T-cell (primary cell): ENCODE data around the gene KERA. TPM values are rescaled to one million over a fixed set of nuclear protein-coding genes. Genes with fewer than 3 reads are reported as not detected.

ENCODE experiments used
- ATAC-seq, 4 experiments: fragments of 200-7000 bp in 3 of 4; fragments of 150-1000 bp in 1 of 4; cut with Tn5 transposase; replicated peaks in 1 of 4; 1 replicate in 3 of 4; 2 replicates in 1 of 4; pipeline ENCODE4 v1.10.0; 2021; ENCODE audit warnings: moderate library complexity in 3 of 4, mild to moderate bottlenecking in 2 of 4, moderate number of reproducible peaks in 1 of 4
- CTCF ChIA-PET, 2 donors: fragments of 300-600 bp; sonication (Branson Sonifier 250); formaldehyde crosslinking; loops; one replicate each; lab custom pipeline; 2022; ENCODE audit warnings: antibody characterized with exemption in 2 of 2; lab: Charles Lee
- POLR2A ChIA-PET, 2 donors: fragments of 300-600 bp; sonication (Branson Sonifier 250); formaldehyde crosslinking; loops; one replicate each; lab custom pipeline; 2022; ENCODE audit warnings: antibody characterized with exemption in 2 of 2; lab: Charles Lee
- DNase-seq, 35 experiments: peaks; one replicate each; pipeline versions ENCODE4 v3.0.0 to v3.0.0-alpha.2; 2013 to 2023
- H3K27ac ChIP-seq: one replicate; pipeline ENCODE4 v1.5.1; 2013; ENCODE audit warnings: low read length
- H3K27me3 ChIP-seq, 2 experiments: replicated peaks in 1 of 2; 1 replicate in 1 of 2; 2 replicates in 1 of 2; pipeline versions ENCODE4 v1.6.1 to v1.7.0; 2013; ENCODE audit warnings: low read length in 1 of 2, mixed read lengths in 1 of 2; ENCODE audit not compliant: control insufficient read depth in 2 of 2, insufficient read depth in 2 of 2; ENCODE audit errors: extremely low read depth in 1 of 2
- H3K36me3 ChIP-seq, 2 donors: 1 replicate in 1 of 2; 2 replicates in 1 of 2; pipeline versions ENCODE4 v1.6.1 to v1.7.0; 2013; ENCODE audit warnings: low read length in 1 of 2; ENCODE audit not compliant: control insufficient read depth in 2 of 2, insufficient read depth in 1 of 2; ENCODE audit errors: extremely low read depth in 1 of 2
- H3K4me1 ChIP-seq, 2 experiments: 1 replicate in 1 of 2; 2 replicates in 1 of 2; pipeline versions ENCODE4 v1.6.1 to v1.7.0; 2013; ENCODE audit warnings: low read length in 2 of 2, mixed read lengths in 1 of 2; ENCODE audit not compliant: insufficient read depth in 2 of 2, control insufficient read depth in 1 of 2; ENCODE audit errors: extremely low read depth in 1 of 2
- H3K4me3 ChIP-seq, 2 donors: 1 replicate in 1 of 2; 2 replicates in 1 of 2; pipeline versions ENCODE4 v1.5.1 to v1.7.0; 2013; ENCODE audit warnings: mild to moderate bottlenecking in 2 of 2, low read length in 1 of 2, moderate library complexity in 1 of 2; ENCODE audit not compliant: control insufficient read depth in 1 of 2; ENCODE audit errors: extremely low read depth in 1 of 2
- H3K9me3 ChIP-seq: 2 replicates; pipeline ENCODE4 v1.7.0; 2013
- H3K27ac Mint-ChIP-seq, 2 donors: one replicate each; pipeline ENCODE4 v1.8.0; 2020 to 2021; ENCODE audit warnings: mild to moderate bottlenecking in 2 of 2, mixed read lengths in 2 of 2
- H3K27me3 Mint-ChIP-seq, 2 donors: one replicate each; pipeline ENCODE4 v1.8.0; 2021 to 2022; ENCODE audit warnings: mixed read lengths in 2 of 2
- H3K36me3 Mint-ChIP-seq: one replicate; pipeline ENCODE4 v1.8.0; 2021; ENCODE audit warnings: mixed read lengths
- H3K4me1 Mint-ChIP-seq, 3 donors: one replicate each; pipeline ENCODE4 v1.8.0; 2020 to 2022; ENCODE audit warnings: mixed read lengths in 3 of 3, mild to moderate bottlenecking in 1 of 3
- H3K4me3 Mint-ChIP-seq, 3 donors: one replicate each; pipeline ENCODE4 v1.8.0; 2020 to 2022; ENCODE audit warnings: mild to moderate bottlenecking in 3 of 3, mixed read lengths in 3 of 3, moderate library complexity in 3 of 3
- H3K9me3 Mint-ChIP-seq, 3 donors: one replicate each; pipeline ENCODE4 v1.8.0; 2020 to 2022; ENCODE audit warnings: mixed read lengths in 3 of 3
- WGBS: methylation state at CpG from one replicate; pipeline ENCODE4 v1.1.5; 2013; ENCODE audit warnings: missing lambda C conversion rate; ENCODE audit not compliant: insufficient coverage; 5-methylcytosine and 5-hydroxymethylcytosine counted together
- total RNA-seq, 35 experiments: library from RNA in 6 of 35; stranded (reverse) in 6 of 35; fragments of 120-200 nt in 1 of 35; gene quantifications; one replicate each; pipeline versions ENCODE4 v1.2.1 to v1.2.4 and lab custom pipeline; 2013 to 2026

KERA gene
- total RNA-seq, 5 donors from 2014 or later (not counting 1 experiment from before 2014, with no cell fraction given): not detected

DNA sequence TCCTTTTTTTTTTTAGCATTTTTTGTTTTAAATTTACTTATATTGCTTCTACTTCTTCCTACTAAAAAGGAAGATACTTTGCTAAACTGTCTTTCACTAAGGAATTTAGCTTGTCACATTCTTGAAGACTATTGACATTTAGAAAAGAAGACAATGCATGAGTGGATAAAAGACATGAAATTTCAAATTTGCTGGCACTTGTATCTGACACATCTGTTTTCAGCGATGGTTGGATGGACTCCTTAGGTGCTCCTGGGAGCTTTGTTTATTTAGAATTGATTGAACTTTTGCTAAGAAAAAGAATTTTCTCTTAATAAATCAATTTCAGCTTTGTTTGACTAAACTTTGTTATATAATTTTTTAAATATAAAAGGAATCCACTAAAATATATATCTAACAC is 3.3 kb upstream of the KERA start:
- Mint-ChIP-seq H3K36me3 (no peaks in the 10 kb centered on the region), H3K4me1 (no peaks in the 10 kb centered on the region), H3K4me3 (no peak overlapping the region), H3K27me3 (no peaks in the 10 kb centered on the region), H3K27ac (no peak overlapping the region), H3K9me3 (no peaks in the 10 kb centered on the region)
- Histone ChIP-seq H3K4me3 (no peak overlapping the region), H3K27ac (no peak overlapping the region), H3K9me3 (no peaks in the 10 kb centered on the region), H3K27me3 (no peaks in the 10 kb centered on the region), H3K36me3 (no peaks in the 10 kb centered on the region), H3K4me1 (no peaks in the 10 kb centered on the region)
- ChIA-PET CTCF (no interaction called here), POLR2A (no interaction called here)
- ATAC-seq (no peak), DNase-seq (no peak)
- WGBS: no CpG with 5 or more reads among the region's 1 CpG

- ATAC-seq (no peak), DNase-seq (no peak)
- H3K27ac Mint-ChIP-seq: no peak overlapping the region
- Histone ChIP-seq H3K27me3 (no peaks in the 10 kb centered on the region), H3K4me3 (no peak overlapping the region), H3K9me3 (no peaks in the 10 kb centered on the region), H3K36me3 (no peaks in the 10 kb centered on the region), H3K27ac (no peak overlapping the region), H3K4me1 (no peaks in the 10 kb centered on the region)
- ChIA-PET POLR2A (no interaction called here), CTCF (no interaction called here)
- H3K36me3 Mint-ChIP-seq: no peaks in the 10 kb centered on the region
- H3K4me1 Mint-ChIP-seq: no peaks in the 10 kb centered on the region
- no peaks in the 10 kb centered on the region for H3K9me3 Mint-ChIP-seq
- peaks cover 0 to 5% of the 10 kb centered on the region in 2 donors for H3K27me3 Mint-ChIP-seq
- H3K4me3 Mint-ChIP-seq: no peak overlapping the region
Observed at GRCh38 chr12:91059211-91059610, 1.4 kb upstream of the KERA start.

GRCh38 chr12:91058786-91059185 is 962 bp upstream of the KERA start:
- no peak overlapping the region for H3K27ac Mint-ChIP-seq
- WGBS: no CpG with 5 or more reads among the region's 1 CpG
- H3K4me3 Mint-ChIP-seq: no peak overlapping the region
- H3K27me3 Mint-ChIP-seq: peaks cover 0 to 5% of the 10 kb centered on the region in 2 donors
- H3K4me1 ChIP-seq: no peaks in the 10 kb centered on the region
- H3K36me3 ChIP-seq: no peaks in the 10 kb centered on the region
- H3K36me3 Mint-ChIP-seq: no peaks in the 10 kb centered on the region
- no peaks in the 10 kb centered on the region for H3K9me3 Mint-ChIP-seq
- ChIA-PET CTCF (no interaction called here), POLR2A (no interaction called here)
- no peak overlapping the region for H3K4me3 ChIP-seq
- H3K9me3 ChIP-seq: no peaks in the 10 kb centered on the region
- no peak for ATAC-seq
- H3K27me3 ChIP-seq: no peaks in the 10 kb centered on the region
- no peaks in the 10 kb centered on the region for H3K4me1 Mint-ChIP-seq
- H3K27ac ChIP-seq: no peak overlapping the region
- DNase-seq: no peak

DNA sequence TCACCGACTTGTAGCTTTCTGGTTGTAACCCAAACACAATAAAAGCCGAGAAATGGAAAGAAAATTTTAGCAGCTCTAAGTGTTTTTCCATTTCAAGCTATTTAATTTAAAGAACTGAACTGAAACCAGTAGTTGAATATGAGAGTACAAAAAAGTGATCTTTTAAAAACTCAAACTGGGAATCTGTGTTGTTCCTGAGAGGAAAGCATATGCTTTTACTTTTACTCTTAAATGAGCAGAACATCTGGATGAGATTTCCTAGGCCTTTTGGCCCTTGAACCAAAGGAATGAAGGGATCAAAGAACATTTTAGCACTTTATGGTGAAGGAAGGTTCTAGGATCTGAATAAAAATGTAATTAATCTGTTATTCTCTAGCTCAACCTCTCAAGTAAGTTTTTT is 1.3 kb downstream of the KERA start:
- no peak for DNase-seq
- Mint-ChIP-seq H3K36me3 (no peaks in the 10 kb centered on the region), H3K27ac (no peak overlapping the region), H3K9me3 (no peaks in the 10 kb centered on the region), H3K27me3 (peaks cover 0 to 5% of the 10 kb centered on the region in 2 donors), H3K4me3 (no peak overlapping the region), H3K4me1 (no peaks in the 10 kb centered on the region)
- Histone ChIP-seq H3K27ac (no peak overlapping the region), H3K36me3 (no peaks in the 10 kb centered on the region), H3K27me3 (no peaks in the 10 kb centered on the region), H3K4me1 (no peaks in the 10 kb centered on the region), H3K4me3 (no peak overlapping the region), H3K9me3 (no peaks in the 10 kb centered on the region)
- ChIA-PET POLR2A (no interaction called here), CTCF (no interaction called here)
- no peak for ATAC-seq
- WGBS: no CpG with 5 or more reads among the region's 2 CpGs

DNA sequence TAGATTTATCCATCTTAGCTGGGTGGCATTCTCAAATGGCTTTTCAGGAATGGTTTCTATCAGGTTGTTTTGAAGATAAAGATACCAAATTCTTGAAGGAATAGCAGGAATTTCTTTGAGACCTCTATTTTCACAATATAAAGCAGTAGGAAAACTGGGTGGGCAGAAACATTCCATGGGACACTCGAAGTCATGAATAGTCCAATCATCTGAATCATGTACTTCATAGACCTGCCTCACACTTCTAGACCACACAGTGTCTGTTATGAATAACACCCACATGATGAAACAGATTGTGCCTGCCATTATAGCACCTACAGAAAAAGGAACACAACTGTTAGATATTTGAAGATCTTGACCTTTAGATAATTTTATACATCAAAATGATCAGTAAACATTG is 1.8 kb downstream of the KERA start:
- no CpG with 5 or more reads among the region's 1 CpG for WGBS
- ATAC-seq: no peak
- H3K4me3 ChIP-seq: no peak overlapping the region
- H3K27ac ChIP-seq: no peak overlapping the region
- H3K9me3 Mint-ChIP-seq: no peaks in the 10 kb centered on the region
- H3K27ac Mint-ChIP-seq: no peak overlapping the region
- H3K4me3 Mint-ChIP-seq: no peak overlapping the region
- H3K4me1 ChIP-seq: no peaks in the 10 kb centered on the region
- H3K4me1 Mint-ChIP-seq: no peaks in the 10 kb centered on the region
- H3K27me3 ChIP-seq: no peaks in the 10 kb centered on the region
- CTCF ChIA-PET: no interaction called here
- peaks cover 0 to 5% of the 10 kb centered on the region in 2 donors for H3K27me3 Mint-ChIP-seq
- H3K9me3 ChIP-seq: no peaks in the 10 kb centered on the region
- POLR2A ChIA-PET: no interaction called here
- DNase-seq: no peak
- H3K36me3 Mint-ChIP-seq: no peaks in the 10 kb centered on the region
- no peaks in the 10 kb centered on the region for H3K36me3 ChIP-seq

DNA sequence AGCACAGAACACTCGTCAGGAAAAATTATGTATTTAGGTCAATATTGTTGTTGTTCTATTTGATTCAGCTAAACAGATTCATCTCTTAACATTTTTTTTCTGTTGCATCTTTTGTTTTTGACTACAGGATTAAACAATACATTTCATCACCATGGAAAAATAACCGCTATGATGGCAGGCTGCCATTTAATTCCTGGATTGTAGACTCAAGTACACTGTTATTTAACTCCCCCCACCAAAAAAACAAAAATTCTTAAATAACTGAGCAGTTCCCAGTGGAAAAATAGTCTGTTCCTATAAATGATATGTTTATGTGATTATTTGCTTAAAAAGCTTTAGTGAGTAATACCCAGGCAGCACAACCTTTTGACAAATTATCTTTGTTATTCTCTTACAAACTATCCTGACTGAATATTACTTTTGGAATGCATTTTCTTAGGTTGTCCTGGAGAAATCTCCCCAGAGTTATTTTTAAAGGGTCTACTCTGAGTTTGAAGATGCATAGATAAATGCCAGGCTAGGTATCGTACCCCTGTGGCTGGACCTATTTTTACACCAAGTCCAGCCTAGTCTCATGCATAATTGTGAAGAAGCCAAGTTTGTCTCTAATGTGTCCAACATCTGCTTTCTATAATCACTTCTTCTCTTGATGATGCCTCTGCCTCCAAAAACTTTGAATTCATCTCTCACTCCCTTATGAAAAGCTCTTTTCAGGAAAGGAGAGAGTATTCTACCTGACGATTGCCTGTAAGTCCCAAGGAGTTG is 3.7 kb downstream of the KERA start:
- DNase-seq (no peak), ATAC-seq (no peak)
- no peaks in the 10 kb centered on the region for H3K4me1 ChIP-seq
- 100% methylated on average over 1 of the region's 4 CpGs for WGBS
- Mint-ChIP-seq H3K4me3 (no peak overlapping the region), H3K4me1 (no peaks in the 10 kb centered on the region), H3K36me3 (no peaks in the 10 kb centered on the region), H3K9me3 (no peaks in the 10 kb centered on the region), H3K27ac (no peak overlapping the region), H3K27me3 (peaks cover 0 to 5% of the 10 kb centered on the region in 2 donors)
- H3K27me3 ChIP-seq: no peaks in the 10 kb centered on the region
- H3K4me3 ChIP-seq: no peak overlapping the region
- POLR2A ChIA-PET: no interaction called here
- no peaks in the 10 kb centered on the region for H3K36me3 ChIP-seq
- CTCF ChIA-PET: no interaction called here
- no peak overlapping the region for H3K27ac ChIP-seq
- H3K9me3 ChIP-seq: no peaks in the 10 kb centered on the region

DNA sequence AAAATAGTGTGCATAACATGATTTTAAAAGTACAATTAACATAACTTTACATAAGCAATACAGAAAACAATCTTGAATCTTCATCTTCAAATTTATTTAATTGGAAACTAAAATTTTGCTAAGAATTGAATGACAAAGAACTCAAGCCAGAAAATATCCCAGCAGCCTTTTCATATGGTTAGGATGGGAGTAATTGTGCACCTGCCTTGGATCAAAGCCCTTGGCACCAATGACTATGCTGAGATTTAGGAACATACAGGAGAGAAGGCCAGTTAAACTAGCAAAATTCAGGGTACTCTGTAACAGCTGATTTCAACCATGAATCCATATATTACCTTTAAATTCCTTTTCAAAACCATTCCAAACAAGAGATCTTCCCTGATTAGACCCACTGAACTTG is 5.8 kb downstream of the KERA start:
- Histone ChIP-seq H3K9me3 (no peaks in the 10 kb centered on the region), H3K36me3 (no peaks in the 10 kb centered on the region), H3K4me3 (no peak overlapping the region), H3K27ac (no peak overlapping the region), H3K4me1 (no peaks in the 10 kb centered on the region), H3K27me3 (no peaks in the 10 kb centered on the region)
- ChIA-PET POLR2A (no interaction called here), CTCF (no interaction called here)
- Mint-ChIP-seq H3K4me3 (no peak overlapping the region), H3K4me1 (no peaks in the 10 kb centered on the region), H3K9me3 (no peaks in the 10 kb centered on the region), H3K27me3 (peaks cover 0 to 5% of the 10 kb centered on the region in 2 donors), H3K36me3 (no peaks in the 10 kb centered on the region), H3K27ac (no peak overlapping the region)
- no peak for ATAC-seq
- no peak for DNase-seq
